Measurements from ENCODE around the gene LYPLAL1. TPM values are rescaled to one million over a fixed set of nuclear protein-coding genes. Genes with fewer than 3 reads are reported as not detected.

Gene LYPLAL1
- polyA plus RNA-seq, 1 of the 3 experiments (the other 2 are of a cell fraction) = 11.2 TPM

DNA sequence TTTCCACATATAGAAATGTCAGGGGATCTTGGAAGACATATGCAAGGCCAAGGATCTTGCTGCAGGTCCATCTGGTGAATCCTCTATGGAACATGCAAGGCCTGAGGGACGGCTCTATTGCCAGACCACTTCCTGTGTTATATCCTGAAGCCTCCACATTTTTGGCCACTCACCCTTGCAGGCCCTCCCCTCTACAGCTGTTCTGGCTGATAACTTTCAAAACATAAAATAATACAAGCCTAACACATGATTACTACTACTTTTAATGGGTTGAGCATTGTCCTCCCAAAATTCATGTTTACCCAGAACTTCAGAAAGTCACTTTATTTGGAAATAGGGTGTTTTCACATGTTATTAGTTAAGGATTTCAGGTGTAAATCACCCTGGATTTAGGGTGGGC lies 18.5 kb upstream of the LYPLAL1 start:
- no peaks in the 10 kb centered on the region for H3F3A ChIP-seq (replicated peaks; ENCODE audit: insufficient read depth)
- H3K9me2 ChIP-seq = no peaks in the 10 kb centered on the region
- no peak overlapping the region for H3K4me3 ChIP-seq (ENCODE audit: low read depth in 2 of 2, low read length in 1 of 2)
- H3K36me3 ChIP-seq (replicated peaks in 1 of 2; ENCODE audit: control insufficient read depth in 1 of 2, insufficient read depth in 2 of 2, low read length in 1 of 2) = no peaks in the 10 kb centered on the region
- H3K9me3 ChIP-seq = no peaks in the 10 kb centered on the region
- TF ChIP-seq TAF1 (IDR thresholded peaks at IDR 0.05; ENCODE audit: borderline replicate concordance, low read depth, low read length) (no peak), MEF2A (IDR thresholded peaks at IDR 0.05; ENCODE audit: borderline replicate concordance, low read depth) (no peak), TEAD4 (IDR thresholded peaks at IDR 0.05; ENCODE audit: borderline replicate concordance, insufficient read depth) (no peak), EP300 (IDR thresholded peaks at IDR 0.05; ENCODE audit: borderline replicate concordance in 1 of 2, low read depth in 1 of 2, low read length in 1 of 2) (no peak)
- TF ChIP-seq, protein P1, sequence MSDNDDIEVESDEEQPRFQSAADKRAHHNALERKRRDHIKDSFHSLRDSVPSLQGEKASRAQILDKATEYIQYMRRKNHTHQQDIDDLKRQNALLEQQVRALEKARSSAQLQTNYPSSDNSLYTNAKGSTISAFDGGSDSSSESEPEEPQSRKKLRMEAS (IDR thresholded peaks at IDR 0.05; ENCODE audit: low read depth) = no peak
- H3K27ac ChIP-seq (ENCODE audit: low read depth in 2 of 2, low read length in 1 of 2) = no peak overlapping the region
- no peak for DNase-seq
- H3K9ac ChIP-seq = no peak overlapping the region
- H3K4me2 ChIP-seq = no peak overlapping the region
- POLR2A ChIA-PET = no interaction called here
- H4K20me1 ChIP-seq (ENCODE audit: insufficient read depth) = no peaks in the 10 kb centered on the region
- CTCF ChIA-PET = no interaction called here
- H3K4me1 ChIP-seq (ENCODE audit: control insufficient read depth in 1 of 2, insufficient read depth in 2 of 2, low read depth in 1 of 2, low read length in 1 of 2) = peaks cover 3% of the 10 kb centered on the region in 2 experiments; a peak in 2 of 4 replicates
- WGBS (ENCODE audit: low lambda C conversion rate) = 78% methylated on average over 1 of the region's 1 CpG
- H3K79me2 ChIP-seq (ENCODE audit: insufficient read depth) = no peaks in the 10 kb centered on the region
- H2AFZ ChIP-seq (ENCODE audit: low read depth) = no peak overlapping the region
- H3K27me3 ChIP-seq (ENCODE audit: insufficient read depth) = no peaks in the 10 kb centered on the region

DNA sequence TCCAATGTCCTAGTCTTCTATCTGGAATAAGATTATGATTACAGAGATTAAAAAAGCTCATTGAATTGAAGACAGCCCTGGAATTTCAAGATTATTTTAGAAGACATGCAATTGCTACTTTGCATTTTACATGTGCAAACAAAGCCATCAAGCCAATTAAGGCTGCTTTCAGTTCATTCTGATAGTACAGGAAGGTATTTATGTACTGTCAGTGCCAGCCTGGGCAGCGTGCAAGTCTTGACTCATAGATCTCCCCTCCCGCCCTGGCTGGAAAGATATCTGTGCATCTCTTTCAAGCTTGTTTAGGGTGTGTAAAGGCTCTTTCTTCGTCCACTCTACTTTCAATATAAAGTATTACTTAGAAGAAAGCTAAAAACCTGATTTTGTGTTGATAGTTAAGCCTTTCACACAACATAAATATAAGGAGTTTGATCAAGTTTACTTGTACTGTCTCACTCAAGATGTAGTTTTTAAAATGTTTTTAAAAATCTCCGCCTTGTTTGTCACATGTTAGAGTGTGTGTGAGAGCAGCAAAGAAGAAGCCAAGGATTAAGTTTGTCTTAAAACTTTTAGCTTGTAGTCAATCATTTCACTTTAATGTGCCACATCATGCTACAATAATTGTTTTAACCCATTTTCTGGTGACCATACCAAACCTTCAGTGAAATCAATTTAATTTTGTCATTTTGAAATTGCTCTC lies 13.6 kb upstream of the LYPLAL1 start:
- Histone ChIP-seq H3K4me1 (ENCODE audit: control insufficient read depth in 1 of 2, insufficient read depth in 2 of 2, low read depth in 1 of 2, low read length in 1 of 2) (peaks cover 0 to 8% of the 10 kb centered on the region in 2 experiments; a peak in 2 of 4 replicates), H3K79me2 (ENCODE audit: insufficient read depth) (no peaks in the 10 kb centered on the region), H3K9me2 (no peaks in the 10 kb centered on the region), H3F3A (replicated peaks; ENCODE audit: insufficient read depth) (peaks cover 4% of the 10 kb centered on the region), H3K4me3 (ENCODE audit: low read depth in 2 of 2, low read length in 1 of 2) (0 out of 4 replicates have a peak overlapping the region, but pooled peaks of 1 of the 2 experiments have one; percentile 9), H3K9me3 (no peaks in the 10 kb centered on the region), H3K9ac (0 out of 2 replicates have a peak overlapping the region, but pooled peaks have one; percentile 12), H3K27me3 (ENCODE audit: insufficient read depth) (no peaks in the 10 kb centered on the region), H3K27ac (ENCODE audit: low read depth in 2 of 2, low read length in 1 of 2) (no peak overlapping the region; a peak in 1 of 4 replicates), H3K36me3 (replicated peaks in 1 of 2; ENCODE audit: control insufficient read depth in 1 of 2, insufficient read depth in 2 of 2, low read length in 1 of 2) (no peaks in the 10 kb centered on the region), H3K4me2 (peak overlapping the region; percentile 21; the same call in 1 of the 2 replicates), H4K20me1 (ENCODE audit: insufficient read depth) (no peaks in the 10 kb centered on the region), H2AFZ (ENCODE audit: low read depth) (peak overlapping the region; percentile 36; the same call in 1 of the 2 replicates)
- TF ChIP-seq TEAD4 (IDR thresholded peaks at IDR 0.05; ENCODE audit: borderline replicate concordance, insufficient read depth) = no peak
- TF ChIP-seq FOSL2 (IDR thresholded peaks at IDR 0.05; ENCODE audit: borderline replicate concordance, low read depth) = peak; percentile 39; the same call in 1 of the 2 replicates
- TF ChIP-seq, protein P1 (IDR thresholded peaks at IDR 0.05; ENCODE audit: low read depth) = peak; percentile 43; the same call in 1 of the 2 replicates
- TF ChIP-seq JUND (IDR thresholded peaks at IDR 0.05) = peak; percentile 27; the same call in 1 of the 2 replicates
- no peak for DNase-seq
- 50% methylated on average over 4 of the region's 4 CpGs for WGBS (ENCODE audit: low lambda C conversion rate)
- POLR2A ChIA-PET = no interaction called here
- CTCF ChIA-PET = interaction anchor here (2.1 kb wide), 1 partner anchor 8 kb away, joined by 7 read pairs; no protein-coding TSS in a partner anchor

DNA sequence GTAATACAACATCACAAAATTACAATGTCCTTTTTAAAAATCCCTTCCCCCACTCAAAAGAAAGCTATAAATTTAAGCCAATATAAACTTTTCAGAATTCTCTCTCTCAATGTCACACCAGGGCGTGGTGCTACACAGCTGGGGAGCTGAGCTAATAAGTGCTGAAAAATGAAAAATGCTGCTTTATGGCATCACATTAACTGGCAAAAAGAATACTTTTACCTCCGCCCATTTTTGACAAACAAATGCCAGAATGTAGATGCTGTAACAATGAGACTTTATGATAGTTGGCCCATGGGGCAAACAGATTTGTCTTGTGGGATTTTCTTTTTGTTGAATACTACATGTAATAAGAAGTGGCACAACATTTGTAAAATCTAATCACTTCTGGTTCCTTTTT lies 12.7 kb upstream of the LYPLAL1 start:
- 89% methylated on average over 2 of the region's 2 CpGs for WGBS (ENCODE audit: low lambda C conversion rate)
- no peaks in the 10 kb centered on the region for H3K27me3 ChIP-seq (ENCODE audit: insufficient read depth)
- H3K9me3 ChIP-seq = no peaks in the 10 kb centered on the region
- no peaks in the 10 kb centered on the region for H3K79me2 ChIP-seq (ENCODE audit: insufficient read depth)
- no peak overlapping the region for H3K4me3 ChIP-seq (ENCODE audit: low read depth in 2 of 2, low read length in 1 of 2)
- ChIA-PET CTCF (interaction anchor here (1.3 to 2.1 kb wide), 2 partner anchors 9 to 14 kb away, joined by 4 to 7 read pairs; no protein-coding TSS in a partner anchor), POLR2A (no interaction called here)
- DNase-seq = no peak
- no peaks in the 10 kb centered on the region for H3K36me3 ChIP-seq (replicated peaks in 1 of 2; ENCODE audit: control insufficient read depth in 1 of 2, insufficient read depth in 2 of 2, low read length in 1 of 2)
- H3K4me1 ChIP-seq (ENCODE audit: control insufficient read depth in 1 of 2, insufficient read depth in 2 of 2, low read depth in 1 of 2, low read length in 1 of 2) = peaks cover 0 to 8% of the 10 kb centered on the region in 2 experiments; a peak in 2 of 4 replicates
- H3K4me2 ChIP-seq = no peak overlapping the region
- no peak overlapping the region for H3K27ac ChIP-seq (ENCODE audit: low read depth in 2 of 2, low read length in 1 of 2)
- no peak overlapping the region for H3K9ac ChIP-seq
- H3F3A ChIP-seq (replicated peaks; ENCODE audit: insufficient read depth) = peaks cover 4% of the 10 kb centered on the region
- H2AFZ ChIP-seq (ENCODE audit: low read depth) = no peak overlapping the region
- H4K20me1 ChIP-seq (ENCODE audit: insufficient read depth) = no peaks in the 10 kb centered on the region
- TF ChIP-seq, protein P1 (IDR thresholded peaks at IDR 0.05; ENCODE audit: low read depth) = no peak
- no peak for TF ChIP-seq RFX5 (IDR thresholded peaks at IDR 0.05; ENCODE audit: low read length)
- TF ChIP-seq, protein P2, sequence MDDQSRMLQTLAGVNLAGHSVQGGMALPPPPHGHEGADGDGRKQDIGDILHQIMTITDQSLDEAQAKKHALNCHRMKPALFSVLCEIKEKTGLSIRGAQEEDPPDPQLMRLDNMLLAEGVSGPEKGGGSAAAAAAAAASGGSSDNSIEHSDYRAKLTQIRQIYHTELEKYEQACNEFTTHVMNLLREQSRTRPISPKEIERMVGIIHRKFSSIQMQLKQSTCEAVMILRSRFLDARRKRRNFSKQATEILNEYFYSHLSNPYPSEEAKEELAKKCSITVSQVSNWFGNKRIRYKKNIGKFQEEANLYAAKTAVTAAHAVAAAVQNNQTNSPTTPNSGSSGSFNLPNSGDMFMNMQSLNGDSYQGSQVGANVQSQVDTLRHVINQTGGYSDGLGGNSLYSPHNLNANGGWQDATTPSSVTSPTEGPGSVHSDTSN (IDR thresholded peaks at IDR 0.05) = no peak
- no peak for TF ChIP-seq EP300 (IDR thresholded peaks at IDR 0.05; ENCODE audit: borderline replicate concordance in 1 of 2, low read depth in 1 of 2, low read length in 1 of 2)
- TF ChIP-seq SMC3 (IDR thresholded peaks at IDR 0.05; ENCODE audit: low read depth, low read length) = no peak
- H3K9me2 ChIP-seq = no peaks in the 10 kb centered on the region
